PFSK-1 (cell line): ENCODE data around the gene ELK3.

Source experiments
- FOXP2 ChIP-seq: optimal IDR thresholded peaks from 2 replicates; pipeline ENCODE3; 2011; ENCODE audit warnings: borderline replicate concordance, control low read depth, inconsistent platforms; ENCODE audit not compliant: insufficient read depth; ENCODE audit errors: extremely low read length, extremely low read depth
- POLR2AphosphoS5 ChIP-seq: IDR thresholded peaks from 2 replicates; pipeline ENCODE4 v1.6.1; 2012; ENCODE audit warnings: low read depth, mild to moderate bottlenecking, control low read depth, low read length, moderate library complexity
- SIN3A ChIP-seq: IDR thresholded peaks from 2 replicates; pipeline ENCODE4 v1.6.1; 2012; ENCODE audit warnings: mild to moderate bottlenecking, low read length, moderate library complexity, borderline replicate concordance; ENCODE audit not compliant: insufficient read depth
- TAF1 ChIP-seq: IDR thresholded peaks from 2 replicates; pipeline ENCODE4 v1.6.1; 2012; ENCODE audit warnings: low read length, control low read depth, borderline replicate concordance; ENCODE audit not compliant: insufficient read depth

- TF ChIP-seq FOXP2, result no peak
- TF ChIP-seq TAF1, result no peak
- no peak for TF ChIP-seq POLR2AphosphoS5
- no peak for TF ChIP-seq SIN3A
Observed at GRCh38 chr12:96238336-96239047, 44.3 kb downstream of the ELK3 start.
